Smooth muscle cell (in vitro differentiated cells): ENCODE results near the gene PRDM13. TPM values are rescaled to one million over a fixed set of nuclear protein-coding genes. Genes with fewer than 3 reads are reported as not detected.

Experiments used
- DNase-seq: peaks from one replicate; lab custom pipeline; 2025; ENCODE audit not compliant: unreplicated experiment; lab: John Stamatoyannopoulos, UW
- H2AFZ ChIP-seq: fragments of 200-600 bp; sonication (generic); 2 replicates; pipeline ENCODE4 v1.6.0; 2016; ENCODE audit warnings: antibody characterized with exemption, low read depth, mild to moderate bottlenecking
- H3F3A ChIP-seq: fragments of 200-600 bp; sonication (generic); 2 replicates; pipeline ENCODE4 v1.6.0; 2017; ENCODE audit warnings: antibody characterized with exemption, low read depth
- H3K27ac ChIP-seq: fragments of 200-600 bp; sonication (generic); 2 replicates; pipeline ENCODE4 v1.5.1; 2016; ENCODE audit warnings: low read depth, mild to moderate bottlenecking
- H3K27me3 ChIP-seq: fragments of 200-600 bp; sonication (generic); 2 replicates; pipeline ENCODE4 v1.6.1; 2016; ENCODE audit warnings: low read depth, mild to moderate bottlenecking
- H3K36me3 ChIP-seq: fragments of 200-600 bp; sonication (generic); 2 replicates; pipeline ENCODE4 v1.5.1; 2016; ENCODE audit warnings: low read depth
- H3K4me1 ChIP-seq: fragments of 200-600 bp; sonication (generic); 2 replicates; pipeline ENCODE4 v1.5.1; 2016; ENCODE audit warnings: low read depth
- H3K4me2 ChIP-seq: fragments of 200-600 bp; sonication (generic); 2 replicates; pipeline ENCODE4 v1.6.0; 2016; ENCODE audit warnings: mild to moderate bottlenecking
- H3K4me3 ChIP-seq: fragments of 200-600 bp; sonication (generic); 2 replicates; pipeline ENCODE4 v1.5.1; 2016; ENCODE audit warnings: mild to moderate bottlenecking
- H3K79me2 ChIP-seq: fragments of 200-600 bp; sonication (generic); 2 replicates; pipeline ENCODE4 v1.6.0; 2016; ENCODE audit warnings: low read depth, mild to moderate bottlenecking
- H3K9ac ChIP-seq: fragments of 200-600 bp; sonication (generic); 2 replicates; pipeline ENCODE4 v1.6.0; 2016; ENCODE audit warnings: low read depth
- H3K9me3 ChIP-seq: fragments of 200-600 bp; sonication (generic); replicated peaks from 2 replicates; pipeline ENCODE4 v1.5.1; 2016; ENCODE audit warnings: low read depth
- H4K20me1 ChIP-seq: fragments of 200-600 bp; sonication (generic); 2 replicates; pipeline ENCODE4 v1.6.0; 2016; ENCODE audit warnings: low read depth
- CTCF ChIP-seq: fragments of 200-600 bp; sonication (generic); IDR thresholded peaks from 2 replicates; pipeline ENCODE4 v1.5.1; 2017; ENCODE audit warnings: borderline replicate concordance, mild to moderate bottlenecking, antibody characterized with exemption; ENCODE audit not compliant: insufficient read depth, poor library complexity, severe bottlenecking
- WGBS: methylation state at CpG from one replicate; pipeline ENCODE4 v1.1.7; 2016; ENCODE audit warnings: low lambda C conversion rate; 5-methylcytosine and 5-hydroxymethylcytosine counted together
- polyA plus RNA-seq: library from polyadenylated mRNA; unstranded; fragments of >200 nt; fragmentation: Nextera tagmentation; extraction: Ambion mirVana; gene quantifications from 2 replicates; pipeline ENCODE4 v1.2.1, GENCODE V29; 2016
- total RNA-seq: library from RNA; depleted of rRNA; stranded (reverse); fragments of >200 nt; gene quantifications from 2 replicates; pipeline ENCODE4 v1.2.3, GENCODE V29; 2014

PRDM13 gene
- total and polyA plus RNA-seq, 2 experiments from 2014 or later, result not detected

- WGBS, result 11% methylated on average over 31 of the region's 31 CpGs
- peak overlapping the region; percentile 48 for H3K4me3 ChIP-seq
- DNase-seq, result no peak
These were observed 2.2 kb upstream of the PRDM13 start for GRCh38 chr6:99604166-99605073.

GRCh38 chr6:99605074-99605734, 1.4 kb upstream of the PRDM13 start:
- Histone ChIP-seq H3K9me3 (no peaks in the 10 kb centered on the region), H3K4me3 (no peak overlapping the region), H3K4me1 (peaks cover 17% of the 10 kb centered on the region), H3K36me3 (no peaks in the 10 kb centered on the region), H2AFZ (no peak overlapping the region), H3K27ac (no peak overlapping the region), H3K9ac (no peak overlapping the region), H3K79me2 (no peaks in the 10 kb centered on the region), H3K4me2 (no peak overlapping the region), H3K27me3 (peaks cover 100% of the 10 kb centered on the region), H4K20me1 (no peaks in the 10 kb centered on the region), H3F3A (no peaks in the 10 kb centered on the region)
- DNase-seq, result no peak
- TF ChIP-seq CTCF, result no peak
- 10% methylated on average over 20 of the region's 20 CpGs for whole genome bisulfite sequencing

More at GRCh38 chr6:99604166-99605073, 2.2 kb upstream of the PRDM13 start:
- H2AFZ ChIP-seq, result no peak overlapping the region
- no peaks in the 10 kb centered on the region for H3K9me3 ChIP-seq
- no peaks in the 10 kb centered on the region for H3F3A ChIP-seq
- no peaks in the 10 kb centered on the region for H3K79me2 ChIP-seq
- no peak overlapping the region for H3K27ac ChIP-seq
- H3K4me1 ChIP-seq, result peaks cover 17% of the 10 kb centered on the region
- peak overlapping the region; percentile 88 for H3K4me2 ChIP-seq
- peaks cover 99% of the 10 kb centered on the region for H3K27me3 ChIP-seq
- H4K20me1 ChIP-seq, result no peaks in the 10 kb centered on the region
- no peaks in the 10 kb centered on the region for H3K36me3 ChIP-seq
- TF ChIP-seq CTCF, result no peak
- H3K9ac ChIP-seq, result no peak overlapping the region

GRCh38 chr6:99605911-99606655, 550 bp upstream of the PRDM13 start:
- no peak overlapping the region for H2AFZ ChIP-seq
- WGBS, result 26% methylated on average over 16 of the region's 16 CpGs

More at GRCh38 chr6:99605911-99606655, 550 bp upstream of the PRDM13 start:
- no peak for DNase-seq
- peaks cover 100% of the 10 kb centered on the region for H3K27me3 ChIP-seq
- H3K4me1 ChIP-seq, result peaks cover 17% of the 10 kb centered on the region
- H3K4me3 ChIP-seq, result no peak overlapping the region
- no peaks in the 10 kb centered on the region for H3K79me2 ChIP-seq
- H3K4me2 ChIP-seq, result no peak overlapping the region
- H3K36me3 ChIP-seq, result no peaks in the 10 kb centered on the region
- no peak for TF ChIP-seq CTCF
- no peak overlapping the region for H3K27ac ChIP-seq
- H3F3A ChIP-seq, result no peaks in the 10 kb centered on the region
- no peaks in the 10 kb centered on the region for H4K20me1 ChIP-seq
- no peak overlapping the region for H3K9ac ChIP-seq
- H3K9me3 ChIP-seq, result no peaks in the 10 kb centered on the region
